DND-41 (cell line): ENCODE measurements around the gene TMEM125.

ENCODE experiments used
- ATAC-seq: fragments of 200-7000 bp; cut with Tn5 transposase; 3 replicates; pipeline ENCODE4 v1.9.1; 2021; ENCODE audit warnings: low read depth; ENCODE audit not compliant: insufficient read depth
- DNase-seq: peaks from one replicate; pipeline ENCODE4 v3.0.0-alpha.2; 2020
- H2AFZ ChIP-seq: 2 replicates; pipeline ENCODE4 v1.6.0; 2012; ENCODE audit warnings: low read depth, low read length
- H3K27ac ChIP-seq: 2 replicates; pipeline ENCODE4 v1.5.1; 2012; ENCODE audit warnings: low read length, inconsistent platforms
- H3K27me3 ChIP-seq: fragments of 200-600 bp; sonication (generic); 2 replicates; pipeline ENCODE4 v1.6.0; 2012; ENCODE audit warnings: low read length, mild to moderate bottlenecking, inconsistent platforms; ENCODE audit not compliant: insufficient read depth, poor library complexity
- H3K36me3 ChIP-seq: 2 replicates; pipeline ENCODE4 v1.5.1; 2012; ENCODE audit warnings: low read length, inconsistent platforms; ENCODE audit not compliant: insufficient read depth
- H3K4me1 ChIP-seq: 2 replicates; pipeline ENCODE4 v1.5.1; 2012; ENCODE audit warnings: mild to moderate bottlenecking, low read length; ENCODE audit not compliant: insufficient read depth
- H3K4me2 ChIP-seq: 2 replicates; pipeline ENCODE4 v1.6.0; 2012; ENCODE audit warnings: mild to moderate bottlenecking, moderate library complexity, low read length, inconsistent platforms; ENCODE audit not compliant: insufficient read depth
- H3K4me3 ChIP-seq, 2 experiments: fragments of 200-600 bp in 1 of 2; shearing (Covaris generic) in 1 of 2; 2 replicates each; pipeline ENCODE4 v1.5.1; 2012 to 2016; ENCODE audit warnings: inconsistent platforms in 2 of 2, low read length in 2 of 2, mild to moderate bottlenecking in 2 of 2, low read depth in 1 of 2, moderate library complexity in 1 of 2
- H3K79me2 ChIP-seq: 2 replicates; pipeline ENCODE4 v1.6.0; 2012; ENCODE audit warnings: low read length, inconsistent platforms; ENCODE audit not compliant: insufficient read depth
- H3K9ac ChIP-seq: 2 replicates; pipeline ENCODE4 v1.6.0; 2012; ENCODE audit warnings: low read depth, mild to moderate bottlenecking, inconsistent platforms, low read length, moderate library complexity
- H3K9me3 ChIP-seq: 2 replicates; pipeline ENCODE4 v1.5.1; 2012; ENCODE audit warnings: low read length, moderate library complexity, mild to moderate bottlenecking, inconsistent platforms; ENCODE audit not compliant: insufficient read depth, severe bottlenecking
- H4K20me1 ChIP-seq: 2 replicates; pipeline ENCODE4 v1.6.0; 2012; ENCODE audit warnings: low read length; ENCODE audit not compliant: insufficient read depth
- CTCF ChIP-seq: IDR thresholded peaks from 2 replicates; pipeline ENCODE4 v1.5.1; 2012; ENCODE audit warnings: borderline replicate concordance, low read length, moderate library complexity, mild to moderate bottlenecking; ENCODE audit not compliant: poor library complexity, severe bottlenecking; ENCODE audit errors: extremely low read depth
- EZH2 ChIP-seq: IDR thresholded peaks from 3 replicates; pipeline ENCODE4 v1.6.1; 2012; ENCODE audit warnings: borderline replicate concordance, low read depth, mild to moderate bottlenecking, moderate library complexity, low read length, inconsistent platforms; ENCODE audit not compliant: severe bottlenecking

The TMEM125 gene

GRCh38 chr1:43280692-43281091 is 10.9 kb downstream of the TMEM125 start:
- Histone ChIP-seq H3K9ac (no peak overlapping the region), H4K20me1 (no peaks in the 10 kb centered on the region), H3K27ac (no peak overlapping the region), H3K9me3 (no peaks in the 10 kb centered on the region), H2AFZ (no peak overlapping the region), H3K4me3 (no peak overlapping the region), H3K36me3 (no peaks in the 10 kb centered on the region), H3K79me2 (no peaks in the 10 kb centered on the region), H3K4me2 (no peak overlapping the region), H3K27me3 (no peaks in the 10 kb centered on the region), H3K4me1 (no peaks in the 10 kb centered on the region)
- TF ChIP-seq EZH2: no peak
- no peak for TF ChIP-seq CTCF
- ATAC-seq (no peak), DNase-seq (no peak)

- no peak for ATAC-seq
- TF ChIP-seq EZH2 (no peak), CTCF (no peak)
- no peaks in the 10 kb centered on the region for H4K20me1 ChIP-seq
Observed at GRCh38 chr1:43282220-43283195, 12.7 kb downstream of the TMEM125 start.

GRCh38 chr1:43284065-43284464 is 14.3 kb downstream of the TMEM125 start:
- Histone ChIP-seq H4K20me1 (no peaks in the 10 kb centered on the region), H3K4me3 (no peak overlapping the region), H3K4me2 (no peak overlapping the region), H3K27ac (no peak overlapping the region), H3K4me1 (no peaks in the 10 kb centered on the region), H3K79me2 (no peaks in the 10 kb centered on the region), H3K9me3 (no peaks in the 10 kb centered on the region), H2AFZ (no peak overlapping the region), H3K9ac (no peak overlapping the region), H3K27me3 (no peaks in the 10 kb centered on the region), H3K36me3 (no peaks in the 10 kb centered on the region)
- TF ChIP-seq EZH2 (no peak), CTCF (no peak)
- ATAC-seq (no peak), DNase-seq (no peak)

More at GRCh38 chr1:43282220-43283195, 12.7 kb downstream of the TMEM125 start:
- H3K36me3 ChIP-seq: no peaks in the 10 kb centered on the region
- DNase-seq: no peak
- no peaks in the 10 kb centered on the region for H3K27me3 ChIP-seq
- no peak overlapping the region for H3K4me2 ChIP-seq
- H3K9me3 ChIP-seq: no peaks in the 10 kb centered on the region
- no peaks in the 10 kb centered on the region for H3K79me2 ChIP-seq
- no peaks in the 10 kb centered on the region for H3K4me1 ChIP-seq
- no peak overlapping the region for H3K27ac ChIP-seq
- no peak overlapping the region for H2AFZ ChIP-seq
- no peak overlapping the region for H3K4me3 ChIP-seq
- no peak overlapping the region for H3K9ac ChIP-seq
